Activated CD4-positive, alpha-beta memory T cell treated with anti-CD3 and anti-CD28 coated beads for 36 hours (primary cell): ENCODE data around the gene GABRR2. TPM values are rescaled to one million over a fixed set of nuclear protein-coding genes. Genes with fewer than 3 reads are reported as not detected.
"Not testable (repeated sequence)": the region's sequence is repeated elsewhere in the genome, so short reads cannot be mapped to it uniquely, and the experiment has no call there.

Source experiments
- CTCF ChIA-PET: fragments of 350-600 bp; sonication (Branson Sonifier 250); formaldehyde crosslinking; loops from one replicate; lab custom pipeline; 2021; ENCODE audit warnings: antibody characterized with exemption, inconsistent platforms; lab: Charles Lee
- POLR2A ChIA-PET: fragments of 350-600 bp; sonication (Branson Sonifier 250); formaldehyde crosslinking; loops from one replicate; lab custom pipeline; 2021; ENCODE audit warnings: antibody characterized with exemption; lab: Charles Lee
- DNase-seq: peaks from one replicate; pipeline ENCODE4 v3.0.0-alpha.2; 2020
- H3K27ac Mint-ChIP-seq: one replicate; pipeline ENCODE4 v1.8.0; 2021; ENCODE audit warnings: mixed read lengths
- H3K27me3 Mint-ChIP-seq: one replicate; pipeline ENCODE4 v1.8.0; 2021; ENCODE audit warnings: mixed read lengths
- H3K36me3 Mint-ChIP-seq: one replicate; pipeline ENCODE4 v1.8.0; 2021; ENCODE audit warnings: mixed read lengths
- H3K4me1 Mint-ChIP-seq: one replicate; pipeline ENCODE4 v1.8.0; 2021; ENCODE audit warnings: low read depth, mixed read lengths
- H3K4me3 Mint-ChIP-seq: one replicate; pipeline ENCODE4 v1.8.0; 2021; ENCODE audit warnings: mild to moderate bottlenecking, mixed read lengths
- H3K9me3 Mint-ChIP-seq: one replicate; pipeline ENCODE4 v1.8.0; 2021; ENCODE audit warnings: mixed read lengths
- intact Hi-C: fragments of 100-400 bp; cut with micrococcal nuclease; formaldehyde crosslinking; loops from one replicate; pipeline ENCODE4 v1.15.1; 2023
- total RNA-seq, 2 experiments: library from RNA; stranded (reverse); gene quantifications; one replicate each; pipeline ENCODE4 v1.2.3, GENCODE V29; 2021

The GABRR2 gene
- total RNA-seq, 2 experiments from 2014 or later: 0.50 to 0.51 TPM

- CTCF ChIA-PET: interaction anchor here (0.9 kb wide), 2 partner anchors 10 to 272 kb away, joined by 3 to 4 read pairs; no protein-coding TSS in a partner anchor
- no peaks in the 10 kb centered on the region for H3K36me3 Mint-ChIP-seq
These were observed 60.5 kb downstream of the GABRR2 start for GRCh38 chr6:89254569-89254968.

DNA sequence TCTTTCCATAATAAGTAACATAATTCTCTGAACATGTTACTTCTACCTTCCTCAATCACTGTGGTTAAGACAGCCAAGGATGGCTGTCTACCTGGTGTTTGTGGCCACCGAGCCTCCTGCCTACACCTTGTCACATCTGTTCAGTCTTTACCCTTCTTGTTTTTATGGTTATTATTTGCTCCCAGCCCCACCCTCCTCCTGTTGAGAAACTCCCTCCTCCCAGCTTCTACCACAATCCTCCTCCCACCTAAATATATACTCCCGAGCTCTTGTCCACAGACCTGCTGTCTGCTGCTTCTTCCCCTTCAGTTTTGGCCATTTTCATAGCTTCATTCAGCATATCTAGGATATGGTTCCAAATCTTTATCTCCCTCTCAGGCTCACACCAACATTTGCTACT lies 62.2 kb downstream of the GABRR2 start:
- POLR2A ChIA-PET: no interaction called here
- Mint-ChIP-seq H3K4me3 (no peak overlapping the region), H3K27me3 (no peaks in the 10 kb centered on the region), H3K36me3 (no peaks in the 10 kb centered on the region), H3K4me1 (no peaks in the 10 kb centered on the region), H3K9me3 (no peaks in the 10 kb centered on the region), H3K27ac (no peak overlapping the region)
- DNase-seq: no peak
- CTCF ChIA-PET: no interaction called here
- intact Hi-C loops: no loop called here

More at GRCh38 chr6:89254569-89254968, 60.5 kb downstream of the GABRR2 start:
- DNase-seq: no peak
- Mint-ChIP-seq H3K9me3 (no peaks in the 10 kb centered on the region), H3K4me3 (no peak overlapping the region), H3K27me3 (no peaks in the 10 kb centered on the region), H3K4me1 (no peaks in the 10 kb centered on the region), H3K27ac (no peak overlapping the region)
- POLR2A ChIA-PET: no interaction called here
- intact Hi-C loops: no loop called here

DNA sequence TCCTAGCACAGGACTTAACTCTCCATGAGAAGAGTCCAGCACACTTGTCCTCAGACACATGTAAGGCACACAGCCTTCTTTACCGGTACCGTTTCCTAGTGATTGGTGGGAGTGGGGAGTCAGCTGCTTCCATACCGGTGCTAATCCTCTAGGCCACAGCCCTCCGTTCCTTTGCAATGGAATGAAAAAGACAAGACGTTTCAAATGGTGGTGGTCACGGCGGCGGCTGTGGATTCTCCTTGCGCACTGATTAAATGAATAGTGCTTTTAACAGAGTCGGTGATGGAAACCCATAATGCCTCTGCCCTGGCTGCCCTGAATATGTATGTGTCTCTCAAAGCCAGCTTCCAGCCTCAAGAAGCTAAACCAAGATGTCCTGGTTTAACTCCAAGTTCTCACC lies 63.1 kb downstream of the GABRR2 start:
- no peak for DNase-seq
- Mint-ChIP-seq H3K4me1 (no peaks in the 10 kb centered on the region), H3K9me3 (no peaks in the 10 kb centered on the region), H3K27ac (no peak overlapping the region), H3K27me3 (no peaks in the 10 kb centered on the region), H3K4me3 (no peak overlapping the region), H3K36me3 (no peaks in the 10 kb centered on the region)
- ChIA-PET POLR2A (no interaction called here), CTCF (no interaction called here)
- intact Hi-C loops: no loop called here

DNA sequence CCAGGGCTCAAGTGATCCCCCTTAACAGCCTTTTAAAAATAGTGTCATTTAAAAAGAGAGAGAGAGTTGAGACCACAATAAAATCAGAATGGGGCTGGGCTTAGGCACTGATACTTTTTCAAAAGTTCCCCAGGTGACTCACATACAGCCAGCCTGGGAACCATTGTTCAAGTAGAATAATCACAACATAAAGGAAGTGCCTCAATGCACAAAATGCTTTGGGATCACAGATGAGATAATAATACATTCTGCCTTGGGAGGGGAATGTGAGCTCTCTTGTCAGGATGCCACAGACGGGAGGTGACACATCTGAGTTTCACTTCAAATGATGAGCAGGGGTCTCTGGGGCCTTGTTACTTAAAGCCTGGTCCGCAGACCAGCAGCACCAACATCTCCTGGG lies 63.9 kb downstream of the GABRR2 start:
- no peaks in the 10 kb centered on the region for H3K4me1 Mint-ChIP-seq
- no peaks in the 10 kb centered on the region for H3K36me3 Mint-ChIP-seq
- no peaks in the 10 kb centered on the region for H3K27me3 Mint-ChIP-seq
- POLR2A ChIA-PET: no interaction called here
- H3K9me3 Mint-ChIP-seq: no peaks in the 10 kb centered on the region
- DNase-seq: no peak
- CTCF ChIA-PET: no interaction called here
- H3K27ac Mint-ChIP-seq: no peak overlapping the region
- H3K4me3 Mint-ChIP-seq: no peak overlapping the region
- intact Hi-C loops: no loop called here

DNA sequence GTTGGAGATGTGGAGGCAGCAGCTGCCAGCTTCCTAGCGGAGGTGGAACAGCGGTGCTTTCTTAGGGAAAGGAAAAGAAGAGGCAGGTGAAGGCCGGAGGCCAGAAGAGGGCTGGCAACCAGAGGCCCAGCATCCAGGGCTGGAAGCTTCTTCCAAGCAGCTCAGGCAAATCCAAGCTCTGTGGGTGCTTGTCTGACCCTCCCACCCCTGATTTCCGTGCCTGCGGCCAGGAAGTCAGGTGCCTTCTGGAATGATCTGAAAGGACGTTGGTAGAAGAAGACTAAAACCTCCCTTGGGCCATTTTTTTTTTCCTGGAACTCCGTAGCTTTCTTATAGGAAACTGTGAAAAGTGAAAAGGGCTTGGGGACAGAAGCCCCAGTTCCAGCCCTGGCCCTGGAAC lies 64.9 kb downstream of the GABRR2 start:
- Mint-ChIP-seq H3K27me3 (no peaks in the 10 kb centered on the region), H3K4me1 (no peaks in the 10 kb centered on the region), H3K36me3 (no peaks in the 10 kb centered on the region), H3K4me3 (no peak overlapping the region), H3K9me3 (no peaks in the 10 kb centered on the region), H3K27ac (no peak overlapping the region)
- intact Hi-C loops: no loop called here
- no peak for DNase-seq
- CTCF ChIA-PET: no interaction called here
- POLR2A ChIA-PET: no interaction called here

- H3K4me1 Mint-ChIP-seq: peaks cover 6% of the 10 kb centered on the region
- H3K27ac Mint-ChIP-seq: no peak overlapping the region
- no peak for DNase-seq
- H3K4me3 Mint-ChIP-seq: no peak overlapping the region
- no peaks in the 10 kb centered on the region for H3K9me3 Mint-ChIP-seq
- POLR2A ChIA-PET: no interaction called here
- no peaks in the 10 kb centered on the region for H3K27me3 Mint-ChIP-seq
- CTCF ChIA-PET: interaction anchor here (0.6 to 2.2 kb wide), 5 partner anchors 10 to 262 kb away, joined by 3 to 13 read pairs (median 4); partner anchors contain the start of gene SRSF12
- intact Hi-C loops: no loop called here
- H3K36me3 Mint-ChIP-seq: no peaks in the 10 kb centered on the region
These were observed 70.7 kb downstream of the GABRR2 start for GRCh38 chr6:89244241-89244985.

GRCh38 chr6:89243331-89243629 lies 71.8 kb downstream of the GABRR2 start:
- DNase-seq: no peak
- H3K4me3 Mint-ChIP-seq: no peak overlapping the region
- CTCF ChIA-PET: interaction anchor here (0.6 to 2.2 kb wide), 7 partner anchors 11 to 261 kb away, joined by 3 to 13 read pairs (median 3); partner anchors contain the start of genes PNRC1 and SRSF12
- H3K36me3 Mint-ChIP-seq: no peaks in the 10 kb centered on the region
- H3K27ac Mint-ChIP-seq: no peak overlapping the region
- H3K9me3 Mint-ChIP-seq: no peaks in the 10 kb centered on the region
- intact Hi-C loops: no loop called here
- POLR2A ChIA-PET: no interaction called here
- H3K4me1 Mint-ChIP-seq: peaks cover 10% of the 10 kb centered on the region
- H3K27me3 Mint-ChIP-seq: peaks cover under 1% of the 10 kb centered on the region

GRCh38 chr6:89242574-89243330 lies 72.3 kb downstream of the GABRR2 start:
- no peak for DNase-seq
- Mint-ChIP-seq H3K36me3 (no peaks in the 10 kb centered on the region), H3K27me3 (peaks cover 2% of the 10 kb centered on the region), H3K4me3 (no peak overlapping the region), H3K4me1 (peaks cover 10% of the 10 kb centered on the region), H3K9me3 (no peaks in the 10 kb centered on the region), H3K27ac (no peak overlapping the region)
- ChIA-PET CTCF (interaction anchor here (0.6 to 5.2 kb wide), 11 partner anchors 122 to 266 kb away, joined by 3 to 64 read pairs (median 3); partner anchors contain the start of gene SRSF12), POLR2A (no interaction called here)
- intact Hi-C loops: loop anchor here (1.0 kb wide), 2 partner anchors 120 to 260 kb away; no protein-coding TSS in a partner anchor

- Mint-ChIP-seq H3K27me3 (peaks cover 17% of the 10 kb centered on the region), H3K4me1 (peaks cover 10% of the 10 kb centered on the region), H3K4me3 (no peak overlapping the region), H3K9me3 (no peaks in the 10 kb centered on the region), H3K36me3 (no peaks in the 10 kb centered on the region), H3K27ac (no peak overlapping the region)
- POLR2A ChIA-PET: no interaction called here
- intact Hi-C loops: no loop called here
- peak; percentile 53 for DNase-seq
- CTCF ChIA-PET: interaction anchor here (0.6 to 5.2 kb wide), 3 partner anchors 133 to 1325 kb away, joined by 3 to 64 read pairs (median 5); no protein-coding TSS in a partner anchor
These were observed 75.8 kb downstream of the GABRR2 start for GRCh38 chr6:89239338-89239737.

DNA sequence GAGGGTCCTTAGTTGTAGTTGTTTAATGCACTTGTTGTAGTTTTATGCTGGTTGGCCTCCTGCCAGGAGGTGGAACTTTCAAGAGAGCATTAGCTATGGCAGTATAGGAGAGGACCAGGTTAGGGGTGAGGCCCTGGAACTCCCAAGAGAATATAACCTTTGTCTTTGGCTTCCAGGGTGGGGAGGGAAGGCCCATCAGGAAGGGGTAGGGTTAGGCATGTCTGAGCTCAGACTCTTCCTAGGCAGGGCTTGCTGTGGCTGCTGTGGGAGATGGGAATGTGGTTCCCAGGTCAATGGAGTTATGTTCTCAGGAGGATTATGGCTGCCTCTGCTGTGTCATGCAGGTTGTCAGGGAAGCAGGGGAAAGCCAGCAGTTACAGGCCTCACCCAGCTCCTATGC lies 77.9 kb downstream of the GABRR2 start:
- Mint-ChIP-seq H3K9me3 (no peaks in the 10 kb centered on the region), H3K4me3 (no peak overlapping the region), H3K4me1 (peaks cover 14% of the 10 kb centered on the region), H3K36me3 (no peaks in the 10 kb centered on the region), H3K27me3 (peaks cover 26% of the 10 kb centered on the region), H3K27ac (no peak overlapping the region)
- intact Hi-C loops: no loop called here
- POLR2A ChIA-PET: no interaction called here
- CTCF ChIA-PET: interaction anchor here (1.5 kb wide), 1 partner anchor 255 kb away, joined by 4 read pairs; no protein-coding TSS in a partner anchor
- DNase-seq: no peak

DNA sequence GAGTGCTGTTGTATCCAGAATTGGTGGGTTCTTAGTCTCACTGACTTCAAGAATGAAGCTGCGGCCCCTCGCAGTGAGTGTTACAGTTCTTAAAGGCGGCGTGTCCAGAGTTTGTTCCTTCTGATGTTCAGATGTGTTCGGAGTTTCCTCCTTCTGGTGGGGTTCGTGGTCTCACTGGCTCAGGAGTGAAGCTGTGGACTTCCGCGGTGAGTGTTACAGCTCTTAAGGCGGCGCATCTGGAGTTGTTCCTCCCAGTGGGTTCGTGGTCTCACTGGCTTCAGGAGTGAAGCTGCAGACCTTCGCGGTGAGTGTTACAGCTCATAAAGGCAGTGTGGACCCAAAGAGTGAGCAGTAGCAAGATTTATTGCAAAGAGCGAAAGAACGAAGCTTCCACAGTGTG lies 81.5 kb downstream of the GABRR2 start:
- POLR2A ChIA-PET, DNase-seq, intact Hi-C loops, H3K27ac Mint-ChIP-seq, H3K36me3 Mint-ChIP-seq, H3K4me1 Mint-ChIP-seq, H3K9me3 Mint-ChIP-seq: not testable (repeated sequence)
- CTCF ChIA-PET: interaction anchor here (3.1 kb wide), 1 partner anchor 251 kb away, joined by 10 read pairs; no protein-coding TSS in a partner anchor
- Mint-ChIP-seq H3K27me3 (peaks cover 30% of the 10 kb centered on the region), H3K4me3 (peak overlapping the region; percentile 59)

- Mint-ChIP-seq H3K27ac (no peak overlapping the region), H3K36me3 (no peaks in the 10 kb centered on the region), H3K4me1 (no peaks in the 10 kb centered on the region), H3K9me3 (no peaks in the 10 kb centered on the region), H3K27me3 (peaks cover 3% of the 10 kb centered on the region), H3K4me3 (no peak overlapping the region)
- intact Hi-C loops: no loop called here
- DNase-seq: no peak
- ChIA-PET POLR2A (no interaction called here), CTCF (no interaction called here)
These were observed 92.4 kb downstream of the GABRR2 start for GRCh38 chr6:89222712-89223039.
